ENCODE measurements around the gene LGALS9. TPM values are rescaled to one million over a fixed set of nuclear protein-coding genes. Genes with fewer than 3 reads are reported as not detected.

Gene LGALS9
- total and polyA plus RNA-seq, 2 donors (not counting 3 experiments of a cell fraction or from before 2014, with no cell fraction given) = 52.4 to 65.2 TPM

DNA sequence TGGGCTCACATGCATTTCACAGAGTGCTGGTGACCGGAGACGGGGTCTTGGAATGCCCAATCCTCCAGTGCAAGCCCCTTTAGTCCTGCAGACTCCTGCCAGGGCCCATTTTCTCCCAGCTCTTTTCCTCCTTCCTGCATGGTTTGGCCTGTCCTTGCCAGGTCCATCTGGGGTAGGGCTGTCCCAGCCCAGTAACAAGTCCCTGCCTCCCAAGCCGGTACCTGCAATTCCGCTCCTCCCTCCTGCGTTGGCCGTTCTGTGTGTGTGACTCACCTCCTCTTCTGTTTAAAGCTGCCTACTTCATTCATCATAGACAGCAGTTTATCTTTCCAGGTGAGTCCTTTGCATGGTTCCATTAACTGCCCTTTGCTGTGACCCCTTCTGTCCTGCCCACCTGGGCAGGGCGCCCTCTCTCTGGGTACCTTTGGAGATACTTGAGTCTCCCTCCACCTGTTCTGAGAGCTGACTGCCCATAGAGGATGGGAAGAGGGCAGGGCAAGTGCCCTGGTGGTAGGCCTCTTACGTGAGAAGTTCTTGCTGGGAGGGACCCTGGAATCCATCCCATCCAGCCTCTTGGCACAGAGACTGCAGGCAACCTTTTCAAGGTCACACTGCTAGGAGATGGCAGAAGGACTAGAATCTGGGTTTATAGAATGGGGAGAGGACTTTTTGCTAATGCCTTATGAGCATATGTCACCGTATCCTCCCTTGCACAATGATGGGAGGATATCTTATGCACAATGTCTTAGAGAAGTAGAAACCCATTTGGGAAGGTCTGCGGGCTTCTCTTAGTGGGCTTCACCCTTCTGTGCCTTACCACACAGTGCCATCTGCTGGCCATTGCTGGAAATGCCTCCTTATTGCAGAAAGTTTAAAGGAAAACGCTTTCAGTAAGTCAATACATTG, 29.7 kb upstream of the LGALS9 start:
- peaks cover 14% of the 10 kb centered on the region for H3K4me1 ChIP-seq (ENCODE audit: control insufficient read depth, extremely low read depth, insufficient read depth, low read length)
- FAIRE-seq (peak; percentile 98), DNase-seq (ENCODE audit: low read depth, low spot score) (peak; percentile 87)
- H3K36me3 ChIP-seq (ENCODE audit: control insufficient read depth in 2 of 2, extremely low read depth in 1 of 2, insufficient read depth in 2 of 2, low read length in 2 of 2) = peaks cover 16 to 37% of the 10 kb centered on the region in 2 experiments
- H4K20me1 ChIP-seq (replicated peaks; ENCODE audit: control insufficient read depth, extremely low read depth, insufficient read depth, low read length) = no peaks in the 10 kb centered on the region
- no peak overlapping the region for H3K27ac ChIP-seq (ENCODE audit: insufficient read depth, low read depth, low read length)
- TF ChIP-seq FOS (IDR thresholded peaks at IDR 0.05; ENCODE audit: borderline replicate concordance, insufficient read depth, low read length) (no peak), MYC (IDR thresholded peaks at IDR 0.05; ENCODE audit: low read depth, low read length) (no peak), GATA2 (IDR thresholded peaks at IDR 0.05; ENCODE audit: insufficient read depth, insufficient read length, low read depth, low read length) (no peak), POLR2A (IDR thresholded peaks at IDR 0.05; ENCODE audit: low read depth, low read length) (no peak), POLR2AphosphoS5 (IDR thresholded peaks at IDR 0.05; ENCODE audit: insufficient read depth, low read depth, low read length) (no peak)
- TF ChIP-seq, protein P1, sequence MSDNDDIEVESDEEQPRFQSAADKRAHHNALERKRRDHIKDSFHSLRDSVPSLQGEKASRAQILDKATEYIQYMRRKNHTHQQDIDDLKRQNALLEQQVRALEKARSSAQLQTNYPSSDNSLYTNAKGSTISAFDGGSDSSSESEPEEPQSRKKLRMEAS (IDR thresholded peaks at IDR 0.05; ENCODE audit: insufficient read depth, insufficient read length) = no peak
- TF ChIP-seq, protein P2, sequence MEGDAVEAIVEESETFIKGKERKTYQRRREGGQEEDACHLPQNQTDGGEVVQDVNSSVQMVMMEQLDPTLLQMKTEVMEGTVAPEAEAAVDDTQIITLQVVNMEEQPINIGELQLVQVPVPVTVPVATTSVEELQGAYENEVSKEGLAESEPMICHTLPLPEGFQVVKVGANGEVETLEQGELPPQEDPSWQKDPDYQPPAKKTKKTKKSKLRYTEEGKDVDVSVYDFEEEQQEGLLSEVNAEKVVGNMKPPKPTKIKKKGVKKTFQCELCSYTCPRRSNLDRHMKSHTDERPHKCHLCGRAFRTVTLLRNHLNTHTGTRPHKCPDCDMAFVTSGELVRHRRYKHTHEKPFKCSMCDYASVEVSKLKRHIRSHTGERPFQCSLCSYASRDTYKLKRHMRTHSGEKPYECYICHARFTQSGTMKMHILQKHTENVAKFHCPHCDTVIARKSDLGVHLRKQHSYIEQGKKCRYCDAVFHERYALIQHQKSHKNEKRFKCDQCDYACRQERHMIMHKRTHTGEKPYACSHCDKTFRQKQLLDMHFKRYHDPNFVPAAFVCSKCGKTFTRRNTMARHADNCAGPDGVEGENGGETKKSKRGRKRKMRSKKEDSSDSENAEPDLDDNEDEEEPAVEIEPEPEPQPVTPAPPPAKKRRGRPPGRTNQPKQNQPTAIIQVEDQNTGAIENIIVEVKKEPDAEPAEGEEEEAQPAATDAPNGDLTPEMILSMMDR (IDR thresholded peaks at IDR 0.05; ENCODE audit: extremely low read depth in 1 of 2, insufficient read depth in 1 of 2, low read depth in 1 of 2, low read length in 2 of 2) = peak; percentile 82 to 92
- no peak overlapping the region for H3K4me3 ChIP-seq (replicated peaks in 1 of 3; ENCODE audit: insufficient read depth in 1 of 3, low read depth in 1 of 3, low read length in 3 of 3)
- no peaks in the 10 kb centered on the region for H3K9me3 ChIP-seq (replicated peaks; ENCODE audit: control insufficient read depth, insufficient read depth, low read length)
- CTCF ChIA-PET = interaction anchor here (0.6 to 10.3 kb wide), 24 partner anchors 9 to 404 kb away, joined by 3 to 150 read pairs (median 8); partner anchors contain the start of gene KSR1
- H3K27me3 ChIP-seq (ENCODE audit: control insufficient read depth in 2 of 2, insufficient read depth in 2 of 2, low read length in 2 of 2) = no peaks in the 10 kb centered on the region
- POLR2A ChIA-PET = no interaction called here
- no peaks in the 10 kb centered on the region for H3K79me2 ChIP-seq (ENCODE audit: control insufficient read depth, insufficient read depth, low read length)
- BruUV-seq (replicated peaks) = no TSS peak
- dilution Hi-C loops (cut with MboI; ENCODE audit: extremely low pct_ligation_motif_present, low sequenced_read_pairs) (no loop called here), intact Hi-C loops (cut with micrococcal nuclease) (loop anchor here (1.0 to 2.0 kb wide), 6 partner anchors 145 to 356 kb away; partner anchors contain the start of gene KSR1)
- H2AFZ ChIP-seq (ENCODE audit: low read depth, low read length) = no peak overlapping the region
- H3K9ac ChIP-seq (replicated peaks; ENCODE audit: extremely low read depth, insufficient read depth, low read length) = no peak overlapping the region
- H3K4me2 ChIP-seq (ENCODE audit: insufficient read depth, low read length) = no peak overlapping the region
- no peaks in the 10 kb centered on the region for H3K9me1 ChIP-seq (replicated peaks; ENCODE audit: control insufficient read depth, extremely low read depth, insufficient read depth, low read length)

Data from endothelial cell of umbilical vein (primary cell).